ENCODE measurements around the gene ISYNA1. TPM values are rescaled to one million over a fixed set of nuclear protein-coding genes. Genes with fewer than 3 reads are reported as not detected.

ISYNA1 gene
- total and polyA plus RNA-seq, 2 of the 13 experiments (the other 11 are each of a cell fraction or from before 2014, with no cell fraction given): 29.6 to 48.5 TPM

GRCh38 chr19:18478545-18479311, 40.8 kb upstream of the ISYNA1 start (continued):
- TF ChIP-seq BCL3 (CRISPR knock-in tag; IDR thresholded peaks at IDR 0.05) (peak; percentile 73; the same call in 1 of the 2 replicates), ZNF557 (CRISPR knock-in tag; IDR thresholded peaks at IDR 0.05) (peak; percentile 67; the same call in 1 of the 2 replicates), STAT6 (CRISPR knock-in tag; IDR thresholded peaks at IDR 0.05; ENCODE audit: borderline replicate concordance) (0 out of 2 replicates have a peak, but pooled peaks have one; percentile 53), NONO (IDR thresholded peaks at IDR 0.05) (no peak), NONO (CRISPR knock-in tag; conservative IDR thresholded peaks at IDR 0.05) (peak; percentile 41; the same call in 1 of the 2 replicates), CHCHD3 (CRISPR knock-in tag; IDR thresholded peaks at IDR 0.05) (no peak), CBX5 (CRISPR knock-in tag; IDR thresholded peaks at IDR 0.05; ENCODE audit: borderline replicate concordance) (peak; percentile 98), ZNF124 (CRISPR knock-in tag; IDR thresholded peaks at IDR 0.05) (peak; percentile 82; the same call in 1 of the 2 replicates), BHLHE40 (IDR thresholded peaks at IDR 0.05; ENCODE audit: low read length) (peak; percentile 63), ZNF207 (IDR thresholded peaks at IDR 0.05; ENCODE audit: borderline replicate concordance) (no peak), ZNF343 (CRISPR knock-in tag; IDR thresholded peaks at IDR 0.05) (0 out of 2 replicates have a peak, but pooled peaks have one; percentile 35), NFATC3 (CRISPR knock-in tag; IDR thresholded peaks at IDR 0.05) (no peak)
- TF ChIP-seq, protein P1, sequence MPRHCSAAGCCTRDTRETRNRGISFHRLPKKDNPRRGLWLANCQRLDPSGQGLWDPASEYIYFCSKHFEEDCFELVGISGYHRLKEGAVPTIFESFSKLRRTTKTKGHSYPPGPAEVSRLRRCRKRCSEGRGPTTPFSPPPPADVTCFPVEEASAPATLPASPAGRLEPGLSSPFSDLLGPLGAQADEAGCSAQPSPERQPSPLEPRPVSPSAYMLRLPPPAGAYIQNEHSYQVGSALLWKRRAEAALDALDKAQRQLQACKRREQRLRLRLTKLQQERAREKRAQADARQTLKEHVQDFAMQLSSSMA (CRISPR knock-in tag; IDR thresholded peaks at IDR 0.05): peak; percentile 48; the same call in 1 of the 2 replicates
- TF ChIP-seq, protein P2, sequence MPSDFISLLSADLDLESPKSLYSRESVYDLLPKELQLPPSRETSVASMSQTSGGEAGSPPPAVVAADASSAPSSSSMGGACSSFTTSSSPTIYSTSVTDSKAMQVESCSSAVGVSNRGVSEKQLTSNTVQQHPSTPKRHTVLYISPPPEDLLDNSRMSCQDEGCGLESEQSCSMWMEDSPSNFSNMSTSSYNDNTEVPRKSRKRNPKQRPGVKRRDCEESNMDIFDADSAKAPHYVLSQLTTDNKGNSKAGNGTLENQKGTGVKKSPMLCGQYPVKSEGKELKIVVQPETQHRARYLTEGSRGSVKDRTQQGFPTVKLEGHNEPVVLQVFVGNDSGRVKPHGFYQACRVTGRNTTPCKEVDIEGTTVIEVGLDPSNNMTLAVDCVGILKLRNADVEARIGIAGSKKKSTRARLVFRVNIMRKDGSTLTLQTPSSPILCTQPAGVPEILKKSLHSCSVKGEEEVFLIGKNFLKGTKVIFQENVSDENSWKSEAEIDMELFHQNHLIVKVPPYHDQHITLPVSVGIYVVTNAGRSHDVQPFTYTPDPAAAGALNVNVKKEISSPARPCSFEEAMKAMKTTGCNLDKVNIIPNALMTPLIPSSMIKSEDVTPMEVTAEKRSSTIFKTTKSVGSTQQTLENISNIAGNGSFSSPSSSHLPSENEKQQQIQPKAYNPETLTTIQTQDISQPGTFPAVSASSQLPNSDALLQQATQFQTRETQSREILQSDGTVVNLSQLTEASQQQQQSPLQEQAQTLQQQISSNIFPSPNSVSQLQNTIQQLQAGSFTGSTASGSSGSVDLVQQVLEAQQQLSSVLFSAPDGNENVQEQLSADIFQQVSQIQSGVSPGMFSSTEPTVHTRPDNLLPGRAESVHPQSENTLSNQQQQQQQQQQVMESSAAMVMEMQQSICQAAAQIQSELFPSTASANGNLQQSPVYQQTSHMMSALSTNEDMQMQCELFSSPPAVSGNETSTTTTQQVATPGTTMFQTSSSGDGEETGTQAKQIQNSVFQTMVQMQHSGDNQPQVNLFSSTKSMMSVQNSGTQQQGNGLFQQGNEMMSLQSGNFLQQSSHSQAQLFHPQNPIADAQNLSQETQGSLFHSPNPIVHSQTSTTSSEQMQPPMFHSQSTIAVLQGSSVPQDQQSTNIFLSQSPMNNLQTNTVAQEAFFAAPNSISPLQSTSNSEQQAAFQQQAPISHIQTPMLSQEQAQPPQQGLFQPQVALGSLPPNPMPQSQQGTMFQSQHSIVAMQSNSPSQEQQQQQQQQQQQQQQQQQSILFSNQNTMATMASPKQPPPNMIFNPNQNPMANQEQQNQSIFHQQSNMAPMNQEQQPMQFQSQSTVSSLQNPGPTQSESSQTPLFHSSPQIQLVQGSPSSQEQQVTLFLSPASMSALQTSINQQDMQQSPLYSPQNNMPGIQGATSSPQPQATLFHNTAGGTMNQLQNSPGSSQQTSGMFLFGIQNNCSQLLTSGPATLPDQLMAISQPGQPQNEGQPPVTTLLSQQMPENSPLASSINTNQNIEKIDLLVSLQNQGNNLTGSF (CRISPR knock-in tag; IDR thresholded peaks at IDR 0.05): no peak
- TF ChIP-seq, protein P3, sequence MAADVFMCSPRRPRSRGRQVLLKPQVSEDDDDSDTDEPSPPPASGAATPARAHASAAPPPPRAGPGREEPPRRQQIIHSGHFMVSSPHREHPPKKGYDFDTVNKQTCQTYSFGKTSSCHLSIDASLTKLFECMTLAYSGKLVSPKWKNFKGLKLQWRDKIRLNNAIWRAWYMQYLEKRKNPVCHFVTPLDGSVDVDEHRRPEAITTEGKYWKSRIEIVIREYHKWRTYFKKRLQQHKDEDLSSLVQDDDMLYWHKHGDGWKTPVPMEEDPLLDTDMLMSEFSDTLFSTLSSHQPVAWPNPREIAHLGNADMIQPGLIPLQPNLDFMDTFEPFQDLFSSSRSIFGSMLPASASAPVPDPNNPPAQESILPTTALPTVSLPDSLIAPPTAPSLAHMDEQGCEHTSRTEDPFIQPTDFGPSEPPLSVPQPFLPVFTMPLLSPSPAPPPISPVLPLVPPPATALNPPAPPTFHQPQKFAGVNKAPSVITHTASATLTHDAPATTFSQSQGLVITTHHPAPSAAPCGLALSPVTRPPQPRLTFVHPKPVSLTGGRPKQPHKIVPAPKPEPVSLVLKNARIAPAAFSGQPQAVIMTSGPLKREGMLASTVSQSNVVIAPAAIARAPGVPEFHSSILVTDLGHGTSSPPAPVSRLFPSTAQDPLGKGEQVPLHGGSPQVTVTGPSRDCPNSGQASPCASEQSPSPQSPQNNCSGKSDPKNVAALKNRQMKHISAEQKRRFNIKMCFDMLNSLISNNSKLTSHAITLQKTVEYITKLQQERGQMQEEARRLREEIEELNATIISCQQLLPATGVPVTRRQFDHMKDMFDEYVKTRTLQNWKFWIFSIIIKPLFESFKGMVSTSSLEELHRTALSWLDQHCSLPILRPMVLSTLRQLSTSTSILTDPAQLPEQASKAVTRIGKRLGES (CRISPR knock-in tag; IDR thresholded peaks at IDR 0.05; ENCODE audit: borderline replicate concordance): peak; percentile 54; the same call in 1 of the 2 replicates
